C4-2B (cell line): ENCODE measurements around the gene GGT6.

ENCODE experiments used
- H3K27ac ChIP-seq: fragments of 450-650 bp; 2 replicates; pipeline ENCODE4 v1.5.1; 2017
- ZFX ChIP-seq: fragments of 450-650 bp; IDR thresholded peaks from 2 replicates; pipeline ENCODE4 v1.6.1; 2017
- TF ChIP-seq, protein P1 (sequence below): fragments of 450-650 bp; conservative IDR thresholded peaks from 2 replicates; pipeline ENCODE4 v1.5.1; 2017; ENCODE audit warnings: mild to moderate bottlenecking

The GGT6 gene

DNA sequence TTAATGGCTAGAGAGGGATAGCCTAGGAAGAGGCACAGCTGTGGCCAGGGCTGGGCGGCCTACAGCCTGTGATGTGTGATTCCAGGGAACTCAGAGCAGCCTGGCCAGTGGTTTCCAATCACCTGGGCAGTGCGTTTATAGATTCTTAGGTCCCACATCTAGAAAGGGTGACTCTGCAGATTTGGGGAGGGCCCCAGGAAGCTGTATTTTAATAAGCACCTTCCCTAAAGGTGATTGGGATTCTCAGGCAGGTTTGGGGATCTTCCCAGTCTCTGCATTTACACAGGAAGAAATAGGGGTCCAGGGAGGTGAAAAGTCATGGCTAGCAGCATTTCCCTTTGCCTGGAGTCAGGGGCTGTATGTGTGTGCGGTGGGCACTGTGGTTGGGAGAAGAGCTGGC lies 52.2 kb downstream of the GGT6 start:
- TF ChIP-seq, protein P1, sequence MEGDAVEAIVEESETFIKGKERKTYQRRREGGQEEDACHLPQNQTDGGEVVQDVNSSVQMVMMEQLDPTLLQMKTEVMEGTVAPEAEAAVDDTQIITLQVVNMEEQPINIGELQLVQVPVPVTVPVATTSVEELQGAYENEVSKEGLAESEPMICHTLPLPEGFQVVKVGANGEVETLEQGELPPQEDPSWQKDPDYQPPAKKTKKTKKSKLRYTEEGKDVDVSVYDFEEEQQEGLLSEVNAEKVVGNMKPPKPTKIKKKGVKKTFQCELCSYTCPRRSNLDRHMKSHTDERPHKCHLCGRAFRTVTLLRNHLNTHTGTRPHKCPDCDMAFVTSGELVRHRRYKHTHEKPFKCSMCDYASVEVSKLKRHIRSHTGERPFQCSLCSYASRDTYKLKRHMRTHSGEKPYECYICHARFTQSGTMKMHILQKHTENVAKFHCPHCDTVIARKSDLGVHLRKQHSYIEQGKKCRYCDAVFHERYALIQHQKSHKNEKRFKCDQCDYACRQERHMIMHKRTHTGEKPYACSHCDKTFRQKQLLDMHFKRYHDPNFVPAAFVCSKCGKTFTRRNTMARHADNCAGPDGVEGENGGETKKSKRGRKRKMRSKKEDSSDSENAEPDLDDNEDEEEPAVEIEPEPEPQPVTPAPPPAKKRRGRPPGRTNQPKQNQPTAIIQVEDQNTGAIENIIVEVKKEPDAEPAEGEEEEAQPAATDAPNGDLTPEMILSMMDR = no peak
- TF ChIP-seq ZFX = no peak
- H3K27ac ChIP-seq = no peak overlapping the region

DNA sequence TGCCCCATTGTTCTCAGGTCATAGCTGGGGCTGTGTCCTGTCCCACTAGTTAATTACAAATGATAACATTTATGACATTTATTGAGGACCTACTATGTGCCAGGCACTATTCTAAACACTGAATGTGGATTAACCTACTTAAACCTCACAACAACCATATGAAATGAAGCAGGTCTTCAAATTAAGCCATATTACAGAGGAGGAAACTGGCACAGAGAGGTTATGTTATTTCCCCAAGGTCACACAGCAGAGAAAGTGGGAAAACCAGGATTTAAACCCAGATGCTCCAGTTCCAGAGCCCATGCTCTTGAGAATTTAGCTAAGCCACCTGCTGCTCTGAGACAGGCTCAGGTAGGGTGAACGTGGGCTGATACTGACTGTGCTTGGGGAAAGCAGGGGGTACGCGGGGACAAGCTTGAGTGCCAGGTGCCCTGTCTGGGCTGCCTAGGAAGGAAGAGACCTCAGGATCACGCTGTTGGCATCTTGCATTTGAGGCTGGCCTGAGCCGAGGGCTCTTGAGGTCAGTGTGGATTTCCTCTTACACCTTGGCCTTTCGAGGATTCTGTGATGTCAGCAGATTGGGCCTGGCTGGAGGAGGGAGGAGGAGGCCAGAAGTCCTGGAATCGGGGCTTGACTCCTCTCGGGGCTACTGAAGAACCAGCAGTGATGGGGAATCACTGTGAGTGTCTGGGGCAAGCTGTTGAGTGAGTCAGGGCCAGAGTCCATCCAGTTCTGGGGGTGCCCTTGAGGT lies 52.8 kb downstream of the GGT6 start:
- TF ChIP-seq, protein P1 = no peak
- no peak overlapping the region for H3K27ac ChIP-seq
